CD14-positive monocyte (primary cell): Measurements from ENCODE around the gene THSD7A. TPM values are rescaled to one million over a fixed set of nuclear protein-coding genes. Genes with fewer than 3 reads are reported as not detected.

ENCODE experiments used
- DNase-seq, 3 donors: peaks; one replicate each; pipeline ENCODE4 v3.0.0-alpha.2; 2011 to 2022
- H2AFZ ChIP-seq: 2 replicates; pipeline ENCODE4 v1.6.0; 2012; ENCODE audit warnings: mild to moderate bottlenecking, low read depth, low read length, inconsistent platforms; ENCODE audit not compliant: insufficient read depth, poor library complexity, severe bottlenecking
- H3K27ac ChIP-seq, 2 donors: 1 replicate in 1 of 2; 2 replicates in 1 of 2; pipeline ENCODE4 v1.5.1; 2012 to 2013; ENCODE audit warnings: low read length in 2 of 2, control low read depth in 1 of 2, inconsistent platforms in 1 of 2, low read depth in 1 of 2, mild to moderate bottlenecking in 1 of 2
- H3K27me3 ChIP-seq, 2 donors: one replicate each; pipeline versions ENCODE4 v1.6.0 to v1.6.1; 2011 to 2013; ENCODE audit warnings: low read length in 2 of 2; ENCODE audit not compliant: control insufficient read depth in 2 of 2, insufficient read depth in 2 of 2
- H3K36me3 ChIP-seq, 2 donors: replicated peaks in 1 of 2; 1 replicate in 1 of 2; 2 replicates in 1 of 2; pipeline versions ENCODE4 v1.5.1 to v1.6.1; 2012 to 2013; ENCODE audit warnings: low read length in 2 of 2, control low read depth in 1 of 2, inconsistent platforms in 1 of 2, mild to moderate bottlenecking in 1 of 2; ENCODE audit not compliant: insufficient read depth in 2 of 2, control insufficient read depth in 1 of 2
- H3K4me1 ChIP-seq, 2 donors: 1 replicate in 1 of 2; 2 replicates in 1 of 2; pipeline versions ENCODE4 v1.5.1 to v1.6.1; 2012 to 2013; ENCODE audit warnings: low read length in 2 of 2, control low read depth in 1 of 2, inconsistent platforms in 1 of 2, mild to moderate bottlenecking in 1 of 2, moderate library complexity in 1 of 2; ENCODE audit not compliant: insufficient read depth in 2 of 2, control insufficient read depth in 1 of 2
- H3K4me2 ChIP-seq: replicated peaks from 2 replicates; pipeline ENCODE3; 2012; ENCODE audit warnings: low read length, moderate library complexity, mild to moderate bottlenecking; ENCODE audit not compliant: poor library complexity, severe bottlenecking; ENCODE audit errors: extremely low read depth
- H3K4me3 ChIP-seq, 3 experiments: fragments of 200-600 bp in 1 of 3; sonication (generic) in 1 of 3; replicated peaks in 1 of 3; 1 replicate in 2 of 3; 2 replicates in 1 of 3; pipeline ENCODE4 v1.5.1; 2011 to 2013; ENCODE audit warnings: low read length in 3 of 3, mild to moderate bottlenecking in 3 of 3, control low read depth in 2 of 3, low read depth in 2 of 3, inconsistent platforms in 1 of 3, moderate library complexity in 1 of 3
- H3K79me2 ChIP-seq: 2 replicates; pipeline ENCODE4 v1.6.0; 2012; ENCODE audit warnings: mild to moderate bottlenecking, control low read depth, inconsistent platforms, low read length, moderate library complexity; ENCODE audit not compliant: insufficient read depth
- H3K9ac ChIP-seq: 2 replicates; pipeline ENCODE4 v1.6.0; 2017; ENCODE audit warnings: low read length, mild to moderate bottlenecking; ENCODE audit not compliant: insufficient read depth, poor library complexity, severe bottlenecking
- H3K9me3 ChIP-seq, 2 donors: replicated peaks in 1 of 2; 1 replicate in 1 of 2; 2 replicates in 1 of 2; pipeline versions ENCODE4 v1.5.1 to v1.6.1; 2012 to 2013; ENCODE audit warnings: low read length in 2 of 2, control low read depth in 1 of 2; ENCODE audit not compliant: control insufficient read depth in 1 of 2, insufficient read depth in 1 of 2
- H4K20me1 ChIP-seq: 2 replicates; pipeline ENCODE4 v1.6.0; 2012; ENCODE audit warnings: mild to moderate bottlenecking, low read length, control low read depth, moderate library complexity; ENCODE audit not compliant: insufficient read depth
- H3K27ac Mint-ChIP-seq, 7 donors: one replicate each; pipeline ENCODE4 v1.8.0; 2020; ENCODE audit warnings: mild to moderate bottlenecking in 7 of 7, mixed read lengths in 7 of 7, moderate library complexity in 6 of 7, inconsistent platforms in 2 of 7
- H3K27me3 Mint-ChIP-seq, 3 donors: one replicate each; pipeline ENCODE4 v1.8.0; 2021 to 2022; ENCODE audit warnings: low read depth in 3 of 3, mild to moderate bottlenecking in 3 of 3, mixed read lengths in 3 of 3, moderate library complexity in 3 of 3, inconsistent platforms in 1 of 3
- H3K36me3 Mint-ChIP-seq, 2 donors: one replicate each; pipeline ENCODE4 v1.8.0; 2020; ENCODE audit warnings: mixed read lengths in 2 of 2, inconsistent platforms in 1 of 2, mild to moderate bottlenecking in 1 of 2
- H3K4me1 Mint-ChIP-seq: one replicate; pipeline ENCODE4 v1.8.0; 2020; ENCODE audit warnings: mild to moderate bottlenecking, mixed read lengths
- H3K4me3 Mint-ChIP-seq, 2 donors: one replicate each; pipeline ENCODE4 v1.8.0; 2020; ENCODE audit warnings: mild to moderate bottlenecking in 2 of 2, mixed read lengths in 2 of 2, moderate library complexity in 1 of 2
- H3K9me3 Mint-ChIP-seq, 7 donors: one replicate each; pipeline ENCODE4 v1.8.0; 2020 to 2022; ENCODE audit warnings: mixed read lengths in 7 of 7, mild to moderate bottlenecking in 6 of 7, moderate library complexity in 6 of 7, inconsistent platforms in 2 of 7
- whole genome bisulfite sequencing: methylation state at CpG from one replicate; pipeline ENCODE4 v1.1.5; 2013; ENCODE audit warnings: missing lambda C conversion rate; ENCODE audit not compliant: insufficient coverage; 5-methylcytosine and 5-hydroxymethylcytosine counted together
- intact Hi-C, 2 donors: fragments of 100-400 bp; cut with micrococcal nuclease; formaldehyde crosslinking; loops; one replicate each; pipeline versions ENCODE4 v1.15.0 to v1.15.1; 2023
- polyA plus RNA-seq, 3 donors: library from polyadenylated mRNA; depleted of rRNA in 1 of 3; unstranded in 2 of 3; stranded (reverse) in 1 of 3; fragments of 300-500 nt in 2 of 3; fragments of >200 nt in 1 of 3; fragmentation: Illumina TruSeq in 2 of 3; gene quantifications; 1 replicate in 2 of 3; 2 replicates in 1 of 3; pipeline ENCODE4 v1.2.3, GENCODE V29; 2012 to 2021
- TF ChIP-seq, protein P1 (sequence below): fragments of 200-600 bp; IDR thresholded peaks from one replicate; pipeline ENCODE4 v1.8.0; 2022; ENCODE audit warnings: antibody characterized with exemption, mild to moderate bottlenecking

THSD7A gene
- polyA plus RNA-seq, 3 donors = under 0.01 TPM; not detected in 2

DNA sequence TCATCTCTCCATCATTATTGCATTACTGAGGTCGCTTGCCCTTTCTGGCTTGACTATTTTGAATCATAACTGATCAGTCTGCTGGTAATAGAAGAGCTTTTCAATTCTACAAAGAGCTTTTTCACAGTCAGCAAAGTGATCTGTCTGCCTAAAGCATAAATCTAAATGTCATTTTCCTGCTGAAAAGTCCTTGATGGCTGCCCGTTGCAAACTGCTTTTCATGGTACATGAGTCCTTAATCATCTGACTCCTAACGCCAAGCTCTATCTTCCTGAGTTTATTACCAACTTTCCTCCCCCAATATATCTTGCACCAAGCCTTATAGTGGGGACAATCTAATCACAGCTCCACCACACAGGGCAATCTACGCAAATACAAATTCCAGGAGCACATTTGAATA, 39.8 kb downstream of the THSD7A start:
- 88% methylated on average over 2 of the region's 4 CpGs for whole genome bisulfite sequencing
- no peak overlapping the region for H3K9ac ChIP-seq
- H3K36me3 Mint-ChIP-seq = no peaks in the 10 kb centered on the region
- H3K4me3 Mint-ChIP-seq = no peak overlapping the region
- no peaks in the 10 kb centered on the region for H3K4me1 ChIP-seq
- no peaks in the 10 kb centered on the region for H3K27me3 Mint-ChIP-seq
- no peak overlapping the region for H3K4me2 ChIP-seq
- H3K4me1 Mint-ChIP-seq = no peaks in the 10 kb centered on the region
- no peaks in the 10 kb centered on the region for H3K9me3 ChIP-seq
- intact Hi-C loops = no loop called here
- H4K20me1 ChIP-seq = no peaks in the 10 kb centered on the region
- H3K36me3 ChIP-seq = no peaks in the 10 kb centered on the region
- H2AFZ ChIP-seq = no peak overlapping the region
- TF ChIP-seq, protein P1, sequence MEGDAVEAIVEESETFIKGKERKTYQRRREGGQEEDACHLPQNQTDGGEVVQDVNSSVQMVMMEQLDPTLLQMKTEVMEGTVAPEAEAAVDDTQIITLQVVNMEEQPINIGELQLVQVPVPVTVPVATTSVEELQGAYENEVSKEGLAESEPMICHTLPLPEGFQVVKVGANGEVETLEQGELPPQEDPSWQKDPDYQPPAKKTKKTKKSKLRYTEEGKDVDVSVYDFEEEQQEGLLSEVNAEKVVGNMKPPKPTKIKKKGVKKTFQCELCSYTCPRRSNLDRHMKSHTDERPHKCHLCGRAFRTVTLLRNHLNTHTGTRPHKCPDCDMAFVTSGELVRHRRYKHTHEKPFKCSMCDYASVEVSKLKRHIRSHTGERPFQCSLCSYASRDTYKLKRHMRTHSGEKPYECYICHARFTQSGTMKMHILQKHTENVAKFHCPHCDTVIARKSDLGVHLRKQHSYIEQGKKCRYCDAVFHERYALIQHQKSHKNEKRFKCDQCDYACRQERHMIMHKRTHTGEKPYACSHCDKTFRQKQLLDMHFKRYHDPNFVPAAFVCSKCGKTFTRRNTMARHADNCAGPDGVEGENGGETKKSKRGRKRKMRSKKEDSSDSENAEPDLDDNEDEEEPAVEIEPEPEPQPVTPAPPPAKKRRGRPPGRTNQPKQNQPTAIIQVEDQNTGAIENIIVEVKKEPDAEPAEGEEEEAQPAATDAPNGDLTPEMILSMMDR = no peak
- H3K27ac Mint-ChIP-seq = no peak overlapping the region
- no peaks in the 10 kb centered on the region for H3K27me3 ChIP-seq
- H3K79me2 ChIP-seq = no peaks in the 10 kb centered on the region
- H3K9me3 Mint-ChIP-seq = no peaks in the 10 kb centered on the region
- H3K27ac ChIP-seq = no peak overlapping the region
- H3K4me3 ChIP-seq = no peak overlapping the region
- no peak for DNase-seq

DNA sequence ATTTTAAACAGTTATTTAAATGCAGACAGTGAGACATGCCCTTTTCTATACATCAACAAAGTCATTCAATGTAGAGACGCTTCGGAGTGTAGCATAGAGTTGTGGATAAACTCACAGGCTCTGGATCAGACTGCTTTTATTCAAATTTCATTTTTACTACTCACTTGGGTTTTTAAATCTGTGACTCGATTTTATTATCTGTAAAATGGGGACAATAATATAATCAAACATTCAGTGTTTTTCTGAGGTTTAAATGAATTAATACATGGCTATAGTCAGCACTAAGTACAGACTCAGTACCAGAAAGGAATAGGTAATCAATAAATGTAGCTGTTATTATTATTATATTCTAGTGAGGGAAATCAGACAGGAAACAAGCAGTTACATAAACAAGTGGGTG, 43.4 kb downstream of the THSD7A start:
- H2AFZ ChIP-seq = no peak overlapping the region
- no peaks in the 10 kb centered on the region for H3K9me3 ChIP-seq
- Mint-ChIP-seq H3K4me3 (no peak overlapping the region), H3K4me1 (no peaks in the 10 kb centered on the region), H3K36me3 (no peaks in the 10 kb centered on the region), H3K9me3 (peaks cover 0 to 2% (median 0%) of the 10 kb centered on the region in 7 donors), H3K27ac (no peak overlapping the region), H3K27me3 (no peaks in the 10 kb centered on the region)
- H3K27me3 ChIP-seq = no peaks in the 10 kb centered on the region
- intact Hi-C loops = no loop called here
- H3K4me2 ChIP-seq = no peak overlapping the region
- no peaks in the 10 kb centered on the region for H3K4me1 ChIP-seq
- no peaks in the 10 kb centered on the region for H3K79me2 ChIP-seq
- H3K27ac ChIP-seq = no peak overlapping the region
- no peak for DNase-seq
- H3K4me3 ChIP-seq = no peak overlapping the region
- no peak overlapping the region for H3K9ac ChIP-seq
- no peaks in the 10 kb centered on the region for H4K20me1 ChIP-seq
- TF ChIP-seq, protein P1 = no peak
- no peaks in the 10 kb centered on the region for H3K36me3 ChIP-seq
- no CpG with 5 or more reads among the region's 3 CpGs for WGBS
